ENCODE results near the gene NME8. TPM values are rescaled to one million over a fixed set of nuclear protein-coding genes. Genes with fewer than 3 reads are reported as not detected.

Gene NME8
- total and polyA plus RNA-seq, 2 of the 4 experiments (the other 2 are of a cell fraction): not detected

GRCh38 chr7:37920305-37920848 is 72.0 kb downstream of the NME8 start, which contains the start of gene EPDR1:
Gene EPDR1, plus strand, starts transcription at chr7:37920640. Its CDS starts 300 bp downstream, at chr7:37920940.
- H3K9me1 ChIP-seq (ENCODE audit: insufficient read depth, low read length): no peaks in the 10 kb centered on the region
- H3K4me1 ChIP-seq (ENCODE audit: control insufficient read depth, insufficient read depth, low read length): no peaks in the 10 kb centered on the region
- peak within 1 kb of the TSS; percentile 58 for H2AFZ ChIP-seq (replicated peaks; ENCODE audit: low read length, poor library complexity)
- H3K9ac ChIP-seq (ENCODE audit: low read depth, low read length): no peak within 1 kb of the TSS
- dilution Hi-C loops (cut with HindIII; ENCODE audit: low sequenced_read_pairs, unreplicated experiment): no loop called here
- no peak within 1 kb of the TSS for H3K14ac ChIP-seq (replicated peaks; ENCODE audit: low read depth, low read length)
- H2AK5ac ChIP-seq (ENCODE audit: low read depth, low read length): no peak within 1 kb of the TSS
- H2BK20ac ChIP-seq (ENCODE audit: low read depth, low read length): no peak within 1 kb of the TSS
- no peak within 1 kb of the TSS for H3K18ac ChIP-seq (ENCODE audit: low read depth, low read length)
- H3K23ac ChIP-seq (ENCODE audit: low read depth, low read length): no peak within 1 kb of the TSS
- no peaks in the 10 kb centered on the region for H3K79me1 ChIP-seq (ENCODE audit: low read depth in 1 of 2, low read length in 2 of 2)
- no peak within 1 kb of the TSS for H4K91ac ChIP-seq (ENCODE audit: insufficient read depth, low read depth, low read length)
- intact Hi-C loops (cut with micrococcal nuclease): no loop called here
- no peak within 1 kb of the TSS for H4K8ac ChIP-seq (ENCODE audit: low read depth in 2 of 2, low read length in 2 of 2)
- in situ Hi-C loops (cut with MboI; ENCODE audit: low sequenced_read_pairs): no loop called here
- TF ChIP-seq CHD1 (IDR thresholded peaks at IDR 0.05; ENCODE audit: low read depth, low read length) (no peak), MXI1 (IDR thresholded peaks at IDR 0.05; ENCODE audit: borderline replicate concordance, low read depth, low read length) (no peak), BHLHE40 (IDR thresholded peaks at IDR 0.05; ENCODE audit: low read depth, low read length) (no peak), USF2 (IDR thresholded peaks at IDR 0.05; ENCODE audit: low read depth, low read length) (no peak), SMC3 (IDR thresholded peaks at IDR 0.05; ENCODE audit: low read depth, low read length) (no peak), CEBPB (IDR thresholded peaks at IDR 0.05; ENCODE audit: low read depth, low read length) (no peak), POLR2A (IDR thresholded peaks at IDR 0.05; ENCODE audit: low read depth, low read length) (no peak), RFX5 (IDR thresholded peaks at IDR 0.05; ENCODE audit: low read depth, low read length) (no peak), CTCF (conservative IDR thresholded peaks at IDR 0.05; ENCODE audit: low read depth, low read length) (no peak), MAFK (IDR thresholded peaks at IDR 0.05; ENCODE audit: low read depth, low read length) (no peak), RCOR1 (IDR thresholded peaks at IDR 0.05; ENCODE audit: insufficient replicate concordance, low read length) (no peak), RAD21 (IDR thresholded peaks at IDR 0.05; ENCODE audit: low read length) (no peak), NFE2L2 (IDR thresholded peaks at IDR 0.05; ENCODE audit: low read depth, low read length) (no peak), MAZ (IDR thresholded peaks at IDR 0.05; ENCODE audit: borderline replicate concordance, low read depth, low read length) (no peak), ELK1 (IDR thresholded peaks at IDR 0.05; ENCODE audit: borderline replicate concordance, low read depth, low read length) (no peak), FOS (IDR thresholded peaks at IDR 0.05; ENCODE audit: low read depth, low read length) (no peak)
- ATAC-seq (ENCODE audit: low read depth) (no peak), DNase-seq (no peak)
- CTCF ChIA-PET: no interaction called here
- H3K36me3 ChIP-seq (ENCODE audit: control insufficient read depth, insufficient read depth, low read length): no peaks in the 10 kb centered on the region
- no peak within 1 kb of the TSS for H3K4me3 ChIP-seq (ENCODE audit: insufficient read depth, low read depth, low read length)
- BruUV-seq (replicated peaks): no TSS peak
- H2BK120ac ChIP-seq (ENCODE audit: low read depth, low read length): no peak within 1 kb of the TSS
- H2BK5ac ChIP-seq (ENCODE audit: low read depth, low read length, poor library complexity, severe bottlenecking): no peak within 1 kb of the TSS
- no peak within 1 kb of the TSS for H2AK9ac ChIP-seq (replicated peaks; ENCODE audit: low read depth, low read length, poor library complexity)
- H2BK15ac ChIP-seq (ENCODE audit: low read depth, low read length): no peak within 1 kb of the TSS
- POLR2A ChIA-PET (ENCODE audit: unreplicated experiment): no interaction called here
- no peak within 1 kb of the TSS for H3K4ac ChIP-seq (ENCODE audit: low read depth, low read length)
- no peak within 1 kb of the TSS for H3K27ac ChIP-seq (ENCODE audit: insufficient read depth, low read length)
- no peak within 1 kb of the TSS for H3K56ac ChIP-seq (ENCODE audit: extremely low read depth, insufficient read depth, low read length)
- no peaks in the 10 kb centered on the region for H4K20me1 ChIP-seq (ENCODE audit: insufficient read depth, low read length)
- no peak within 1 kb of the TSS; the same call in 1 of the 2 replicates for H3K4me2 ChIP-seq (ENCODE audit: low read depth, low read length)
- H3K27me3 ChIP-seq (ENCODE audit: control insufficient read depth, insufficient read depth, low read length): peaks cover 3% of the 10 kb centered on the region; the same call in 1 of the 2 replicates
- no peaks in the 10 kb centered on the region for H3K9me3 ChIP-seq (ENCODE audit: control insufficient read depth, insufficient read depth, low read length)
- 3% methylated on average over 11 of the region's 22 CpGs; no CpG with 5 or more reads in 1 of the 2 experiments for WGBS, 2 experiments (ENCODE audit: extremely low coverage in 2 of 2, insufficient read length in 1 of 2)
- H4K5ac ChIP-seq (ENCODE audit: low read depth, low read length): no peak within 1 kb of the TSS

Data from IMR-90 (cell line).